ENCODE data around the gene MLIP.
"Not testable (repeated sequence)": the region's sequence is repeated elsewhere in the genome, so short reads cannot be mapped to it uniquely, and the experiment has no call there.

The MLIP gene, protein sequence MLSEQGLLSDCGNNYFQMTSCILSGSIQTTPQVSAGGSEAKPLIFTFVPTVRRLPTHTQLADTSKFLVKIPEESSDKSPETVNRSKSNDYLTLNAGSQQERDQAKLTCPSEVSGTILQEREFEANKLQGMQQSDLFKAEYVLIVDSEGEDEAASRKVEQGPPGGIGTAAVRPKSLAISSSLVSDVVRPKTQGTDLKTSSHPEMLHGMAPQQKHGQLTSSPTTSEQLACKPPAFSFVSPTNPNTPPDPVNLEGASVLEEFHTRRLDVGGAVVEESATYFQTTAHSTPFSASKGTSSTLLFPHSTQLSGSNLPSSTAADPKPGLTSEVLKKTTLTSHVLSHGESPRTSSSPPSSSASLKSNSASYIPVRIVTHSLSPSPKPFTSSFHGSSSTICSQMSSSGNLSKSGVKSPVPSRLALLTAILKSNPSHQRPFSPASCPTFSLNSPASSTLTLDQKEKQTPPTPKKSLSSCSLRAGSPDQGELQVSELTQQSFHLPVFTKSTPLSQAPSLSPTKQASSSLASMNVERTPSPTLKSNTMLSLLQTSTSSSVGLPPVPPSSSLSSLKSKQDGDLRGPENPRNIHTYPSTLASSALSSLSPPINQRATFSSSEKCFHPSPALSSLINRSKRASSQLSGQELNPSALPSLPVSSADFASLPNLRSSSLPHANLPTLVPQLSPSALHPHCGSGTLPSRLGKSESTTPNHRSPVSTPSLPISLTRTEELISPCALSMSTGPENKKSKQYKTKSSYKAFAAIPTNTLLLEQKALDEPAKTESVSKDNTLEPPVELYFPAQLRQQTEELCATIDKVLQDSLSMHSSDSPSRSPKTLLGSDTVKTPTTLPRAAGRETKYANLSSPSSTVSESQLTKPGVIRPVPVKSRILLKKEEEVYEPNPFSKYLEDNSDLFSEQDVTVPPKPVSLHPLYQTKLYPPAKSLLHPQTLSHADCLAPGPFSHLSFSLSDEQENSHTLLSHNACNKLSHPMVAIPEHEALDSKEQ

DNA sequence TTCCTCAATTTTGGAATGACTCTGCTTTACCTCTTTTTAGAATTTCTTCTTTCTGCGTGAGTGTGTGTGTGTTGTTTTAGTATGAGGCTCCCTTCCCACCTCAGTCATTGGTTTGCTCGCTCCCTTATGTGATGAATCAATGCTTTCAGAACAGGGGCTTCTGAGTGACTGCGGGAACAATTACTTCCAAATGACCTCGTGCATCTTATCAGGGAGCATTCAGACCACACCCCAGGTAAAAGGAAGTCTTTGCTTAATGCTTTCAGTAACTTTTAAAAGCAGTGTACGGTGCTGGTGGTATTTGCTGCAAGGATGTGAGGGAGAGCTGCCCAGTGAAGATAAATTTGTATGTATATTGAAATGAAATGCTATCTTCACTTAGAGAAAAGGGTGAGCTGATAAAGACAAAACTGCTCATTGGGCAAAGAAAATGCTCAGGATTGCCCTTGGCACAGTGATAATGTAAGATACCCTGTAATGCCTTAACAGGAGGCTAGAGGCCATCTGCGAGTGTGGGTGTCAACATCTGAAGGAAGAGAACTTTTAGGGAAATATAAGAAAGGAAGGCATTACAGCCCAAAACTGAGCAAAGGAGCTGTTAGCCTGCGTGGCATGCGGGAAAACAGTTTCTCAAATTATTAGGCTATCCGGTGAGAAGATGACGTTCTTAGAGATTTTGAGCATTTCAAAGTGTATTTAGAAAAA, at the start of gene MLIP:
Gene MLIP, plus strand, starts transcription at position 103 of the 705 bp plus-strand sequence. Its CDS starts 37 bp downstream, at position 140.
- no peak for DNase-seq

DNA sequence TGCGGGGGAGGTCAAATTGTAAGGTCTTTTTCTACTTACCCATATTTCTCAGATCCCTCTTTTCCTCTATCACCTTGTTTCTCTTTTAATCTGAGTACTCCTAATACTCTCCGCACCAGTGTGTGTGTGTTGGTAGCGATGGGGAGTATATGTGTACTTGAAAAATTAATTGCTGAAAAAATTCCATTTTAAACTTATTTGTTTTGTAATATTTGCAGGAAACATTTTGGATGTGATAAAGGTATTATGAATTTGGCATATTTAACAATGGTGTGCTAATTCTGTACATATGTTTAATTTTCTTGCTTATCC, 48.1 kb upstream of the MLIP start:
- no peak for DNase-seq

DNA sequence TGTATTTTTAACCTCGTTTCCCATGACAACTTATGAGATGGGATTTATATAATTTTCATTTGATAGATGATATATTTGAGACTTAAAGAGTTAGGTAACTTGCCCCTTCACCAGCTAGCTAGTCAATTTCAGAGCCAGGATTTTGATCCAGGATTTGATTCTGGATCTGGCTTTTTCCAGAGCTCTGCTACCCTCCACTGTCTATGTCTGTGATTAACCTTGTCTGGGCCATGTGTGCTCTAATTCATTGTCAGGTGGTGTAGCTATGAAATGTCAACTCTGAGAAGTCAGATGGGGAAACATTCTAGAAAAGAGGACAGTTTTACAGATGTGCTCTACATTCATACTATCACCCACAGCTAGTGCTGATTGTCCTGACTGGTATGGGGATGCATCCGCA, 42.5 kb upstream of the MLIP start:
- no peak for DNase-seq

DNA sequence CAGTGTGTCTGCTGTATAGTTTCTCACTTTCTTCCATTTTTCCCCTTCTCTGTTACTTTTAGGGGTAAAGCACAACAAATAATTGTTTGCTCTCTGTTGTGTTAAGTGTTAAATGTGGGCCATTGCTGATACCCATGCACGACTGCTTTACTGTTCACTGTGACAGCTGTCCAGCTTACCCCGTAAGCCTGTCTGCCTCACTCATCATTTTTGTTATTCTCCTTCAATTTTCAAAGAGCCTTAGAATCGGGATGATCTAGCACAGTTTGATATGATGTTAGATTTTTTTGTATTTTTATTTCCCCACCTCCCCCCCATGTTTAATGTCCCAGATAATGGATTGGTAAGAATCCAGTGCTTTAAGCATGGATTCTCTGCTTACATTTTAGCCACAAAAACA, 41.2 kb upstream of the MLIP start:
- no peak for DNase-seq

DNA sequence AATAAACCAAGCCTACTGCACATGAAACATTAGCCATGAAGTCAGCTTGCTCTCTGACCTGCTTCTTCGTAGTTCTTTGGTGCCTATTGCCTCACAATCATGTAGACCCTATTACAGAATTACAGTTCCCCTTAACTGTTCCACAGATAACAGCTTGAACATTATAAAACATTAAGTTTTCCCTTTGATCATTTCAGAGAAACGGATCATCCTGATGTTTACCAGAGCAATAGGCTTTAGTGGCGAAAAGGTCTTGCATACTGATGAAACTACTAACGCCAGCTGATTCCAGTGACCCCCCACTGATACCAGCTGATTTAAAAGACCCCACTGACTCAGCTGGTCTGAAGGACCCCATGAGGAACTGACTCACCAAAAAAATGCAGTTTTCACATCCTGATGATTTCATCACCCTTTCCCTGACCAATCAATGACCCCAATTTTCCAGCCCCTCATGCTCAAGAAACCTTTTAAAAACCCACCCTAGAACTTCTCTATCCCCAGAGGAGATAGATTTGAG, 39.4 kb upstream of the MLIP start:
- peak; percentile 43 for DNase-seq

DNA sequence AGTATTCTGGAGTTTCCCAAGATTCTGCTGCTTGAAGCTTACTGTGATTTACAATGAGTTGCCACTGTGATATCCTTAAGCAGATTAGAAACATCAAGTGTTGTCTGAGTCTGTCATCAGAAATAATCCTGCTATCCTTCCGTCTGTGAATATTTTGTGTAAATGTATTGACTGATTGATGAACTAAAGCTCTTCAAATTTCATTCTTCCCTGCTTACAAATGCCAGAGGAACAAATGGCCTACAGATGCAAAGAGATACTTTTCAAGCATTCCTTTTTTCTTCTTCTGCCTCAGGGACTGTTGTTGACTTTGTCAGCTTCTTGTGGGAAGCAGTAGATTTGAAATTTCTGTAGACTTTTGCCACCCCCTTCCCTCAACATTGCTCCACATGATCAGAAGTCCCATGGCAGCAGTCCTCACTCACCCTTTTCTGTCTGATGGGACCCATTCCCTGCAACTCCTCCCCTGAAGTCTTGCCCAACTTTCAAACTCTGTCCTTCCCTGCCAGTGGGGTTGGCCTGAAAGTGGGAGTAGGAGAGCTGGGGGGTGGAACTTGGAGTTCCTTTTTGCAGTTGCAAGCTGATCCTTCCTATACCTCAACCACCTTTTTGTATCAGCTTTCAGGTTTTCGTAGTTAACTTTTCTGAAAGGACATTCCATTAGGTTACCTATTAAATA, 38.5 kb upstream of the MLIP start:
- peak; percentile 7 for DNase-seq

DNA sequence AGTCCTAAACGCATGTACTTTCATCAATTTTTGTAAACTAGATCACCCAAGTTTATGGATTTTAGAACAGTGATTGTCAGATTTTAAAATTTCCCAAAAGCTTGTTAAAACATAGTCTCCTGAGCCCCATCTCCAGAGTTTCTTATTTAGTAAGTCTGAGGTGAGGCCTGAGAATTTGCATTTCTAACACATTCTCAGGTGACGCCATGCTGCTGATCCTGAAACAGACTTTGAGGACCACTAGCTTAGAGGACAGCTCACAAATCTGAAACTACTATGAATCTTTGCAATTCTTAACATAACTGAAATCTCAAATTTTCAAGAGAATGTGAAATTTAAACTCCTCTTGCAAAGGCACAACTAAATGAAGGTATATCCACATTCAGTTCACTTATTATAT, 37.8 kb upstream of the MLIP start:
- DNase-seq, result no peak

DNA sequence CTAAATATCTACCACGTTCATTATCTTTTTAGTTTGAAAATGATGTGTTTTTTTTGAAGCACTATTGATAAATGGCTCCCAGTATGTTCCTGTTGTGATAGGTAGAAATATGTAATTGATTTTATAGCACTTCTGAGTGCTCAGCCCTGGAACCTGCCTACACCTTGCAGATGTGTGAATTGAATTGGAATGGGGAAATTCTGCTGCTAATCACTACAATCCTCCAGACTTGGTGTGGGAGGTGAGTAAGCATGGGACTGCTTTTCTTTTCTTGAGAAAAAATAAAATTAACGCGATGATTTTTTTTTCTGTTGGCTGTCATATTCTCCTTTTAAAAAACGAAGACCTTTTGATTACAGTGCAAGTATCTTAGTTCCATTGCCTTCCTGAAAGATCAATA, 37.1 kb upstream of the MLIP start:
- no peak for DNase-seq

DNA sequence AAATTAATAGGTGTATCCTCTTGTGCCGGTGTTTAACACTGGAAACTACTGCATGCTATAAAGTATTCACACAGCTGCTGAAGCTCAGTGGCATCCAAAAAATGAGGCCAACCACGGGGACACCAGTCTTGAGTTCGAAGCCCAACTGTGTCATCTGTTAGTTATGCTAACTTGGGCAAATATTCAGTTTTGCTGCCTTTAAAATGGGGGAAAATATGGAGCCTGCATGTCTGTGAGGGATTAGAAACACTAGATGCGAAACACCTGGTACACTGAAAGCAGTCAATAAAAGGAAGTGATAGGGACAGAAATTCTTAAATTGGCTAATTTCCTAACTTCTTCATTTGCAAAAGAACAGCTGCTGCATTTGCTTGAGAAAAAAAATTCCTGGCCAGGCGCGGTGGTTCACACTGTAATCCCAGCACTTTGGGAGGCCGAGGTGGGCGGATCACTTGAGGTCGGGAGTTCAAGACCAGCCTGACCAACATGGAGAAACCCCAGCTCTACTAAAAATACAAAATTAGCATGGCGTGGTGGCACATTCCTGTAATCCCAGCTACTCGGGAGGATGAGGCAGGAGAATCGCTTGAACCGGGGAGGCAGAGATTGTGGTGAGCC, 36.6 kb upstream of the MLIP start:
- DNase-seq, result peak; percentile 24

DNA sequence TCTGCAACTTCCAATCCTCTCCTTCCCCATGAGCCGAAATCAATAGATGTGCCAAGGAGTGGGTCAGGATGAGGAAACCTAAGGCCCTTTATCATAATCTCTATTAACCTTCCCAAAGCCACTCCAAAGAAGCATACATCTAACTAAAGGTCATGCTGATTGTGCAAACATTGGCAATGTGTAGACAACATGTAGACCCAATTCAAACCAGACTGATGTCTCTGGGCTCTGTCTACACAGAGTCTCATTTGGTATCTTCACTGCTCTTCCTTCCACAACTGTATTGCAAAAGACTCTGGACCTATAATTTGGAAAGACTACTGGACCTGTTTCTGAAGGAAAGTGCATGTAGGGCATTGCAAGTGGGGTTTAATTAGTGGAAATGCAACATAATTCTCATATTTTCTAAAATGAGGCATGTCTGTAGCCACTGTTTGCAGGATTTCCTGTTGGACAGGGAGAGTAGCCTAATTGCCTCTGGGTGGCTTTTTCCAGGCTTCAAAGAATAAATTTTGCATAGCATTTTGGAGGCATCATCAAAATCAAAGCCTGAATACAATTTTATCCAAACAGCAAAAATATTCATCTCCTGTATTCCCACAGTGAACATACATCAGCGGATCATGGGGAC, 35.0 kb upstream of the MLIP start:
- DNase-seq, result no peak

DNA sequence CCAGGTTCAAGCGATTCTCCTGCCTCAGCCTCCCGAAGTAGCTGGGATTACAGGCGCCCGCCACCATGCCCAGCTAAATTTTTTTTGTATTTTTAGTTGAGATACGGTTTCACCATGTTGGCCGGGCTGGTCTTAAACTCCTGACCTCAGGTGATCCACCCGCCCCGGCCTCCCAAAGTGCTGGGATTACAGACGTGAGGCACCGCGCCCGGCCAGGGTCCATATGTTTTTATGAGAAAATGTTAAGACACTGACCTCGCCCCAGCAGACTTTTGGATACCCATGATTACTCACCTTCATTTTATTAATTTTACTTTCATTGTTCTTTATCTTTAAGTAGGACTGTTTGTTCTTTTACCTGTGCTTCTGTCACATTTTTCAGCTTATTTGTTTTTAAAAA, 29.7 kb upstream of the MLIP start:
- not testable (repeated sequence) for DNase-seq

DNA sequence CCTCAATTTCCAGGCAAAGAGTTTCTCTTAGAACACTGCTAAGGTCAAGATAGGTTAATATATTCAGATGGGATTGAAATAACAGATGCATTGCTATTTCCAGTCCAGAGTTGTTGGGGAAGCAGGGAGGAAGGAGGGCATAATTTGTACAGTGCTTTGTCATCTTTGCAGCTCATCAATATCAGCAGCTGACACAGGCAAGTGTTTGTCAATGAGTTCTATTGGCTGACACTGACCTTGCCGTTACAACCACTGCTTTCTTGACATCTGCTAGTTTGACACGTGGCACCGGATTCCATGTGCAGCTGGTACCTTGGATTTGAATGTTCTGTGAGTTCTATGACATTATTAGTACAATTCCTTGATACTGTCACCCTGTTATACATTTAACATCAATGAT, 28.0 kb upstream of the MLIP start:
- DNase-seq, result no peak

DNA sequence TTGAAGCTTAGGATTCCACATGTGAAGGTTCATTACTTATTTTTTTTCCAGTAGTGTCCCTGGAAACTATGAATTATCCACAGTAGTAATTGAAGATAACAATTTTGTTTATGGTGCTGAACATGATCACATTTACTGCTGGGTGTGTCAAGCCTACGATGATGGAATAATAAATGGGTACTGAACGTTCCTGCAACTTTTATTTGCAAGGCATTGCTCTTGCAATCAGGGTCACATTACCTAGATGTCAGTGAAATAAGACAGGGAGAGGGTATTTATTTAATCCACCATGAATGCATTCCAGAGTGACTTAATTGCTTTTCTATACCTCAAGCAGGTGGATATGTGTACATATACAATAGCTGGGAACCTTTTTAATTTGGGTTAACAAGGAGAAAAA, 27.0 kb upstream of the MLIP start:
- DNase-seq, result no peak

DNA sequence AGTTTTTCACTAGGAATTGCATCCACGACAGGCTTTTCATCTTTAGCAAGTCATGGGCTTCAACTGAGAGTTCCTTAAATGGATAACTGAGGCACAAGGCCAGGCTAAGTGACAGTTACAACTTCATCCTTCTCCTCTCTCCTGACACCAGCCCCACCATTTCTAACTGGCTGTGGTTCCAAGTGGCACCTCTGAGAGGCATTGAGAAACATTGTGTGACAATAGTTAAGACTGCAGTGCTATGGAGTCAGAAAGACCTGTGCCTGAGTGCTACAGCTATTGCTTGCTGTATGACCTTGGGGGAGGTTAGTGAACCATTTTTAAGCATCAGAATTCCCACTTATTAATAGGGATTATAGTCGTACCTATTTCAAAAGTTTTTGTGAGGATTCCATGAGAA, 26.2 kb upstream of the MLIP start:
- DNase-seq, result no peak

DNA sequence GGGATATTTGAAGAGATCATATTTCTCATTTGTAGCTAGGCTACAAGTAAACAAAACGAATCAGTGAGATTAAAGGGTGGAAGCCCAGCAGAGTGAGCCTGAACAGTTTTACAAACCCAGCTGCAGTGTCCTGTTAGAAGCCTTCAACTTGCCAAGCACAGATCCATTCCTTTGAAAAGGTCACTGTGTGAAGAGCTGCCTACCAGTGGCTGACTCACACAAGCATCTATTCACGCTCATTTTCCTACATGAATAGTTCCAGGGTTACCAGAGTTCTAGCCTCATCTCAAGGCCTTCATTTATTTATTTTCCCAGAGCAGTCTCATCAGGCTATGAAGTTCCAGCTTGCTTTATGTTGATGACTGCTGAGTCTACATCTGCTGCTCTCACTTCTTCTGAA, 25.7 kb upstream of the MLIP start:
- DNase-seq, result peak; percentile 74

DNA sequence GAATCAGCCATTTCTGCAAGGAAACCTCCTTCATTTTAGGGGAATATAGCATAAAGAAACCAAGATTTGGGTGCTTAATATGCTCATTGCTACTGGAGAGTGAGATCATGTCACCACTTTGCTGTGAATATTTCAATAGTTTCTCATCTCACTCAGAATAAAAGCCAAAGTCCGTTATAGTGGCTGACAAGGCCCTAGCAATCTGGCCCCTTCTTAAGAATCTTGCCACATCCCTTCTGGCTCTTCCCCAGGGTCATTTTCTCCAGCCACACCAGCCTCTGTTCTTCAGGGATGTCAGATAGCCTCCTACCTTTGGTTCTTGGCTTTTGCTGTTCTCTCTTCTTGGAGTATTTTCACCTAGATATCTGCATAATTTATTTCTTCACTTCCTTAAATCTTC, 24.8 kb upstream of the MLIP start:
- no peak for DNase-seq

DNA sequence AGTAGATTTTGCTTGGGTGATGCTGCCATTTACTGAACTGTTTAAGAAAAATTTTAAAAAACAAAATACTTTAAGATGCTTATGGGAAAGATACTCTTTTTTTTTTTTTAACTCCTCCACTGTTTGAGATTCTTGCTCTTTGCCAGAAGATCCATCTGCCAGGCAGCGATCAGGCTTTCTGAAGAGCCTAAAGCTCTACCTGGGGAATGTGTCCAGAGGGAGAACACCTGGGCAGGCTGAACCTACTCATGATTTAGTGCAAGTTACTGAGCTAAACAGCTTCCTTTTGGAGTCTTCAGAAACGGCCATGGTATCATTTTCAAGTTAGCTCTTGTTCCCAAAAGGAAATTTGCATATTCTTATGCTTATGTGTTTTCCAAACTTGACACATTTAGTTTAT, 23.5 kb upstream of the MLIP start:
- no peak for DNase-seq

DNA sequence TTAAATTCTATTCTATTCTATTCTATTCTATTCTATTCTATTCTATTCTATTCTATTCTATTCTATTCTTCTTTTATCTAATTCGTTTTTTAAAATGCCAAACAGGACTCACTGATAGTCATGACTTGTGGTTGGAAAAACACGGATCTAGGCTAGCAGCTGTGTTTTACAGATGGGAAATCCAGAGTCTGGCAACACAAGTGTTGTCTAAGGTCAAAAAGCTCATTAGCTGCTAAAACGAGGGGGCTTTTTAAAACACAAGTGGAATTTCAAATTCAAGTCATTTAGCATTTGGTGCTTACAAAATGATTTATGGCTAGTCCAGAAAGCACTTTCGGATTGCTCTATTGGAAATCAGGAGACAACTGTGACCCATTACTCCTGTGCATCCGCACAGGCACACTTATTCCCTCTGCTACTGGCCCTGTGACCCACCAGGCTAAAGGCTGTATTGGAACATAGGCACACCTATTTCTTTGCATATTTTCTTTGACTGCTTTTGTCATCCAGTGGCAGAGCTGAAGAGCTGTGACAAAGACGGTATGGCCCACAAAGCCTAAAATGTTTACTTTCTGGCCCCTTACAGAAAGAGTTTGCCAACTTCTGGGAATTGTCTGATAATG, 17.8 kb upstream of the MLIP start:
- peak; percentile 3 for DNase-seq

DNA sequence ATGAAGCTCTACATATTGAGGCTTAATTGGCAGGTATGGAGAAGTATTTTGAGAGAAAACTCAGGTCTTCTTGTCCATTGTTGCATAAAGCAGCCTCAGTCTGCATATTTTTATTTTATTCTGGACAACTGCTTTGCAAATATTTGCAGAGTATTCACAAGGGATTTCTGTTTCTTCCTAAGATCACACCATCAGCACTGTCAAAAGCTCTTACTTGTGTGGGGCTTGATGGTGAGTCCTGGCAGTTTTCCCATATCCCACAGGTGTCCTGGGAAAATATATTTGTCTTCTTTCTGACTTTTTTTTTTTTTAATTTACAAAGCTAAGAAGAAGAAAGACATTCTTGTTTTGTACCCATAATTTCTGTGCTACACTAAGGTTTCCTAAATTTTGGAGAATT, 16.9 kb upstream of the MLIP start:
- DNase-seq, result no peak

DNA sequence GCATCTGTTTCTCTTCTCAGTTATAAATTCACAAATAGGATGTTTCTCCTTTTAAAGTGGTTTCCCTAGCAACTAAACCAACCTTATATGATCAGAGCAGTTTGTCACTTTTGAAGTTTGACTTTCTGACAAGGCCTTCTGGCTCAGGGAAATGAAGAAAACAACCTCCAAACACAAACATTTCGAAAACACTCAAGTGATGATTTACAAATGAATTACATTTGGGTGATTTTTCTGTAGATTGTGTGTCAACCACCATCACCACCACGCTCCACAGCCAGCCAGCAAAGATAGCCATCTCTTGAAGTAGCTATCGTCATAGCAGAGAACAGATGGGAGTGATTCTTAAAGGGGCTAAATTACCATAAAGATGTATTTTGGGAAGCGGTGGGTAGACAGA, 16.5 kb upstream of the MLIP start:
- DNase-seq, result peak; percentile 10

DNA sequence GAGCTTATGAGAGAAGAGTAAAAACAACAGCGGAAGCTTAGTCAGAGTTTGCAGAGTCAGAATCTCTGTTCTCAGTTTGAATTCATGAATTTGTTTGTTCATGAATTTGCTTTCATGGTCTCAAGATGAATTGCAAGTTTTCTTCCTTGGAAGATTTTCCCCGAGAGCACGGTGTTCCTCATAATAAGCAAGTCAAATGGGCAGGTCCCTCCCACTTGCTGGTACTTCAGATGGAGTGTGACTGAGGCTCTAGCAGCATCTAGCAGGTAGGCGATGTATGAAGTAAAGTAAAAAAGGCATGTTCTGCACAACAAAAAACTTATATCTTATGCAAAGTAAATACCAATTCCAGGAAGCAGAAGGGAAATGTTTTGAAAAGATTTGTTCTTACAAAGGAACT, 15.5 kb upstream of the MLIP start:
- no peak for DNase-seq
